HEK293T (cell line): ENCODE data around the gene NME1.

ENCODE experiments used
- CTCF ChIA-PET: fragments of 350-600 bp; formaldehyde crosslinking; extraction: SDS; loops from one replicate; lab custom pipeline; 2021; ENCODE audit warnings: antibody characterized with exemption, inconsistent platforms; lab: Yijun Ruan, JAX
- POLR2A ChIA-PET: fragments of 350-600 bp; formaldehyde crosslinking; extraction: SDS; loops from one replicate; lab custom pipeline; 2020; ENCODE audit warnings: antibody characterized with exemption, inconsistent platforms; lab: Yijun Ruan, JAX
- DNase-seq: peaks from one replicate; pipeline ENCODE4 v3.0.0; 2012; ENCODE audit warnings: mixed read lengths; ENCODE audit errors: extremely low spot score
- ARNT ChIP-seq: fragments of 450-650 bp; IDR thresholded peaks from 2 replicates; pipeline ENCODE4 v1.6.1; 2017; ENCODE audit warnings: mild to moderate bottlenecking
- BHLHE40 ChIP-seq: fragments of 450-650 bp; IDR thresholded peaks from 2 replicates; pipeline ENCODE4 v1.6.1; 2016; ENCODE audit warnings: mild to moderate bottlenecking, moderate library complexity, borderline replicate concordance
- CTBP1 ChIP-seq: fragments of 450-650 bp; IDR thresholded peaks from 2 replicates; pipeline ENCODE4 v1.6.1; 2016; ENCODE audit warnings: borderline replicate concordance
- ELF4 ChIP-seq: fragments of 450-650 bp; IDR thresholded peaks from 2 replicates; pipeline ENCODE4 v1.6.1; 2017; ENCODE audit warnings: antibody characterized with exemption
- FOXA1 ChIP-seq: fragments of 450-650 bp; IDR thresholded peaks from 2 replicates; pipeline ENCODE4 v1.6.1; 2016; ENCODE audit warnings: mild to moderate bottlenecking
- FOXK2 ChIP-seq: fragments of 450-650 bp; IDR thresholded peaks from 2 replicates; pipeline ENCODE4 v1.6.1; 2016; ENCODE audit warnings: mild to moderate bottlenecking
- FOXM1 ChIP-seq: fragments of 450-650 bp; IDR thresholded peaks from 2 replicates; pipeline ENCODE4 v1.6.1; 2017; ENCODE audit warnings: mild to moderate bottlenecking, borderline replicate concordance
- HDGF ChIP-seq: fragments of 450-650 bp; IDR thresholded peaks from 2 replicates; pipeline ENCODE4 v1.6.1; 2017; ENCODE audit warnings: antibody characterized with exemption, borderline replicate concordance
- L3MBTL2 ChIP-seq: fragments of 450-650 bp; conservative IDR thresholded peaks from 2 replicates; pipeline ENCODE4 v1.6.1; 2016; ENCODE audit warnings: mild to moderate bottlenecking
- LEF1 ChIP-seq: fragments of 450-650 bp; IDR thresholded peaks from 2 replicates; pipeline ENCODE4 v1.6.1; 2017; ENCODE audit warnings: mild to moderate bottlenecking, borderline replicate concordance
- NFRKB ChIP-seq: fragments of 450-650 bp; IDR thresholded peaks from 2 replicates; pipeline ENCODE4 v1.6.1; 2016; ENCODE audit warnings: mild to moderate bottlenecking, moderate library complexity
- SP1 ChIP-seq: fragments of 450-650 bp; IDR thresholded peaks from 2 replicates; pipeline ENCODE4 v1.6.1; 2017
- SUZ12 ChIP-seq: fragments of 450-650 bp; IDR thresholded peaks from 2 replicates; pipeline ENCODE4 v1.6.1; 2016; ENCODE audit warnings: mild to moderate bottlenecking
- TARDBP ChIP-seq: fragments of 450-650 bp; IDR thresholded peaks from 2 replicates; pipeline ENCODE4 v1.6.1; 2016
- ZNF384 ChIP-seq: fragments of 450-650 bp; IDR thresholded peaks from 2 replicates; pipeline ENCODE4 v1.6.1; 2016
- TF ChIP-seq, protein P1 (sequence below): fragments of 450-650 bp; IDR thresholded peaks from 2 replicates; pipeline ENCODE4 v1.6.1; 2016

The NME1 gene

DNA sequence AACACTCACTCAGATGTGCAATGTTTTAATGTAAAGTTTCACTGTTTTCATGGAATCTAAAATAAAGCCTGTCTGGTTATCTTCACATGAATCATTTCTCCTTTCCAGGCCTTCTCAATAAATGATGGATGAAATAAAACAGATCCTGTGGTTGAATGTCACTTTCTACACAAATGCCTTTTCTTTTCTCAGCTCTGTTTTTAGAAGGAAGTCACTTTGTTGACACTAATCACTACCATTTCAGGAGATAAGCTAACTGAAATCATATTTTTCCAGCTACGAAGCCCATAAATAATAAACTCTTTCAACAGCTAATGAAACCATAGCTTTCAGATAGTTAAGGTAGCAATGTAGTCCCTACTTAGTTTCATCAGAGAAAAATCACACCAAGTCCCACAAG is 30.8 kb downstream of the NME1 start:
- ChIA-PET POLR2A (no interaction called here), CTCF (no interaction called here)
- DNase-seq = no peak
- TF ChIP-seq BHLHE40 (no peak), SUZ12 (no peak), SP1 (no peak), FOXM1 (no peak), ARNT (no peak), ZNF384 (no peak), L3MBTL2 (no peak), LEF1 (no peak), FOXK2 (no peak), ELF4 (no peak), HDGF (no peak), NFRKB (no peak), CTBP1 (no peak), FOXA1 (no peak), TARDBP (no peak)
- TF ChIP-seq, protein P1, sequence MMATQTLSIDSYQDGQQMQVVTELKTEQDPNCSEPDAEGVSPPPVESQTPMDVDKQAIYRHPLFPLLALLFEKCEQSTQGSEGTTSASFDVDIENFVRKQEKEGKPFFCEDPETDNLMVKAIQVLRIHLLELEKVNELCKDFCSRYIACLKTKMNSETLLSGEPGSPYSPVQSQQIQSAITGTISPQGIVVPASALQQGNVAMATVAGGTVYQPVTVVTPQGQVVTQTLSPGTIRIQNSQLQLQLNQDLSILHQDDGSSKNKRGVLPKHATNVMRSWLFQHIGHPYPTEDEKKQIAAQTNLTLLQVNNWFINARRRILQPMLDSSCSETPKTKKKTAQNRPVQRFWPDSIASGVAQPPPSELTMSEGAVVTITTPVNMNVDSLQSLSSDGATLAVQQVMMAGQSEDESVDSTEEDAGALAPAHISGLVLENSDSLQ = no peak

DNA sequence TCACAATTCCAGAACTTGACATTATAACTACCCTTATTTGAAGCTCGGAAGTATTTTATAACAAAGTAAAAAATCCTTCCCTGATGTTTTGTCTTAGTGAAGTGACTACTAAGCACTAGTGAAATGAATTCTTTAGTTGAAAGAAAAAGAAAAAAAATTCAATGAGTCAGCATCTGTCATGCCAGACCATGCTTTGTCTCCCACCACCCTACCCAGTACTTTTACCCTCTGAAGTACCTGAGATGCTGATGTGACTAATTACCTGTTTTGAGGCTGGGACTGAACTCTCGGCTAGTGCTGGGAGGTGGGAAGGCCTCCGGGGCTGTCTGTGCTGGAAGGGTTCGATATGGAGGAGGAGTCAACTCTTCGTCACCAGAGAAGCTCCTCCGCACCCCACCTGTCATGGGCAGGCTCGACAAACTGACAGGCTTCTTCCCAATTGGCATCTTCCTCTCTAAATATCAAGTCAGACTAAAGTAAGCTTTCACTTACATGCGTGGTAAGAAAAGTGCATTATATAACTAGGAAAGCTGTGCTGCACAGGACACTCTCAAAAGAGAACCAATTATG is 32.5 kb downstream of the NME1 start:
- POLR2A ChIA-PET = no interaction called here
- DNase-seq = no peak
- TF ChIP-seq TARDBP (no peak), SUZ12 (no peak), FOXK2 (no peak), ZNF384 (no peak), ARNT (no peak)
- CTCF ChIA-PET = interaction anchor here (0.6 kb wide), 1 partner anchor 30 kb away, joined by 5 read pairs; no protein-coding TSS in a partner anchor

DNA sequence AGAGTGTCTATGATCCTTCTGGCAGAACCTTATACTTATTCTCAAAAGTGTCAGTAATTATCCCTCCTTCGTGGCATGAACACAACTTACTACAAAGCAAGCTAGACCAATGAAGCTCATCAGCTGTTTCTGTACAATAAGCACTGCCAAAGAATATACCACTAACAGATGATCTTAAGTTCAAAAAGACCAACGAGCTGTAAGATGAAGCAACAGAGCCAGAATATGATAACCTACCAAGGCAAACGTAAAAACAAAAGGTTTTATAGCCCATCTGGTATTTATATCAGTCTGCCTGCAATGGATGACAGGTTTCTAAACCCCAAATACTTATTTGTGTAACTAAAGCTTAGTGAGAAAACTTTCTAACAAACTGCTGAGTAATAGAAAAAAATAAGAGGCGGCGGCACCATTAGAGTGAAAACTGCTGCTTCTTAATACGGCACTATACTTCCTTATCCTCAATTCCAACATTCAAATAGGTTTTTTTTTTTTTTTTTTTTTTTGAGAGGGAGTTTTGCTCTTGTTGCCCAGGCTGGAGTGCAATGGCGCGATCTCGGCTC is 35.0 kb downstream of the NME1 start:
- ChIA-PET CTCF (no interaction called here), POLR2A (no interaction called here)
- DNase-seq = no peak
- TF ChIP-seq TARDBP = no peak
- no peak for TF ChIP-seq FOXK2
- TF ChIP-seq FOXA1 = no peak
- no peak for TF ChIP-seq FOXM1
- no peak for TF ChIP-seq NFRKB
- no peak for TF ChIP-seq L3MBTL2
- no peak for TF ChIP-seq ZNF384
- no peak for TF ChIP-seq ARNT
- TF ChIP-seq CTBP1 = no peak
- no peak for TF ChIP-seq SUZ12
- TF ChIP-seq, protein P1 = no peak
- TF ChIP-seq HDGF = no peak
- TF ChIP-seq BHLHE40 = no peak
- no peak for TF ChIP-seq LEF1
- TF ChIP-seq SP1 = no peak
- TF ChIP-seq ELF4 = no peak

DNA sequence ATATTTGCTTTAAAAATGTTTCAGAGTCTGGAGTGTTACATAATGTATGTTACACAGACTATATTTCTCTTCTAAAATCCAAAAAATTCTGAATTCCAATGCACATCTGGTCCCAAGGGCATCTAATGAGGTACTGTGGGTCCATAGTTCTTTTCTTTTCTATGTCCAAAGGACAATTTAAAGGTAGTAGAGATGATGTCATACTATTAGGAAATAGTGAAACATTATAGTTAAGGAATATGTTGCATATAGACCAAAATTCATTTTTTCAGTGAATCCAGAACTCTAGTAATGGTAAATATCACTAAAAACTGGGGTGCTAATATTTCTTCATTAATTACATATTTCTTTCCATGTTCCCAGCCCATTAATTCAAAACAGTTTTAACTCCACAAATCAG is 35.8 kb downstream of the NME1 start:
- TF ChIP-seq, protein P1 = no peak
- no peak for TF ChIP-seq FOXK2
- TF ChIP-seq CTBP1 = no peak
- no peak for TF ChIP-seq FOXM1
- ChIA-PET POLR2A (no interaction called here), CTCF (no interaction called here)
- DNase-seq = no peak

DNA sequence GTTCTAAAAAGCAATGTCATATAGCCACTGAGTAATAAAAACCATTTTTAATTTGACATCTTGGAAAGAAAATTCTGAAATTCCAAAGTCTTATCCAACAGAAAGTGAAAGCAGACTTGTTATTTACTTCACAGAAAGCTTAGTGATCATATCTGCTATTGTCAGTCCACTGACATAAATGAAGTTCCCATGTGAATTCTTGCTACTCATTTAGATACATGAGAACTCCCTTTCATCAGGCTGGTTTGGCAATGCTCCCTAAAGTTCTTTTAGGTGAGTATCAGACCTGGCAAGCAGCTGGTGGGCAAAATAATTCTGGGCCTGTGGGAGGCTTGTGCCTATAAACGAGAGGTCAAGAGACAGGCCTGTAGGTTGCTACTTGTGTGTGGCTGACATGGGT is 36.3 kb downstream of the NME1 start:
- DNase-seq = no peak
- CTCF ChIA-PET = no interaction called here
- POLR2A ChIA-PET = no interaction called here

More for the DNA sequence above, 36.3 kb downstream of the NME1 start:
- TF ChIP-seq L3MBTL2 (no peak), FOXK2 (no peak), SUZ12 (no peak), NFRKB (no peak), ELF4 (no peak), ARNT (no peak), FOXA1 (no peak), ZNF384 (no peak), BHLHE40 (no peak), FOXM1 (no peak), LEF1 (no peak), CTBP1 (no peak), SP1 (no peak), TARDBP (no peak), HDGF (no peak)
- TF ChIP-seq, protein P1 = no peak
